Measurements from ENCODE around the gene ZNF746.

The ZNF746 gene

GRCh38 chr7:149476791-149477190, 20.8 kb downstream of the ZNF746 start:
- ChIA-PET CTCF (interaction anchor here (1.3 kb wide), 1 partner anchor 54 kb away, joined by 4 read pairs; no protein-coding TSS in a partner anchor), POLR2A (no interaction called here)
- TF ChIP-seq CTCF (IDR thresholded peaks at IDR 0.05; ENCODE audit: control extremely low read depth, extremely low read depth, low read depth, missing control alignments), result no peak
- no peak for DNase-seq (ENCODE audit: extremely low spot score)

GRCh38 chr7:149475121-149476045, 22.2 kb downstream of the ZNF746 start:
- ChIA-PET CTCF (interaction anchor here (0.7 to 1.6 kb wide), 3 partner anchors 17 to 280 kb away, joined by 3 to 4 read pairs (median 4); partner anchors contain the start of gene ZNF282), POLR2A (no interaction called here)
- no peak for DNase-seq (ENCODE audit: extremely low spot score)
- TF ChIP-seq CTCF (IDR thresholded peaks at IDR 0.05; ENCODE audit: control extremely low read depth, extremely low read depth, low read depth, missing control alignments), result no peak

GRCh38 chr7:149474309-149475120, 23.1 kb downstream of the ZNF746 start:
- CTCF ChIA-PET, result interaction anchor here (1.2 to 1.6 kb wide), 2 partner anchors 14 to 16 kb away, joined by 3 to 4 read pairs; no protein-coding TSS in a partner anchor
- no peak for DNase-seq (ENCODE audit: extremely low spot score)
- TF ChIP-seq CTCF (IDR thresholded peaks at IDR 0.05; ENCODE audit: control extremely low read depth, extremely low read depth, low read depth, missing control alignments), result no peak
- POLR2A ChIA-PET, result no interaction called here

GRCh38 chr7:149473251-149473650, 24.4 kb downstream of the ZNF746 start:
- CTCF ChIA-PET, result no interaction called here
- POLR2A ChIA-PET, result no interaction called here
- DNase-seq (ENCODE audit: extremely low spot score), result no peak
- TF ChIP-seq CTCF (IDR thresholded peaks at IDR 0.05; ENCODE audit: control extremely low read depth, extremely low read depth, low read depth, missing control alignments), result no peak

GRCh38 chr7:149471289-149471953, 26.2 kb downstream of the ZNF746 start:
- POLR2A ChIA-PET, result no interaction called here
- TF ChIP-seq CTCF (IDR thresholded peaks at IDR 0.05; ENCODE audit: control extremely low read depth, extremely low read depth, low read depth, missing control alignments), result no peak
- no peak for DNase-seq (ENCODE audit: extremely low spot score)
- CTCF ChIA-PET, result no interaction called here

GRCh38 chr7:149469806-149470205, 27.8 kb downstream of the ZNF746 start:
- TF ChIP-seq CTCF (IDR thresholded peaks at IDR 0.05; ENCODE audit: control extremely low read depth, extremely low read depth, low read depth, missing control alignments), result no peak
- DNase-seq (ENCODE audit: extremely low spot score), result no peak
- POLR2A ChIA-PET, result no interaction called here
- CTCF ChIA-PET, result interaction anchor here (2.4 kb wide), 1 partner anchor 13 kb away, joined by 10 read pairs; no protein-coding TSS in a partner anchor
